K562 (cell line): ENCODE results near the gene LARP6. TPM values are rescaled to one million over a fixed set of nuclear protein-coding genes. Genes with fewer than 3 reads are reported as not detected.

Experiments
- ATAC-seq: fragments of 200-7000 bp; cut with Tn5 transposase; 3 replicates; pipeline ENCODE4 v1.9.1; 2020; ENCODE audit warnings: moderate library complexity
- BruUV-seq: library from RNA; stranded (reverse); fragments of 400-500 nt; replicated peaks from 2 replicates; lab custom pipeline; 2021; lab: Mats Ljungman, UMichigan
- CTCF ChIA-PET: fragments of 300-600 bp; formaldehyde crosslinking; extraction: SDS; loops from one replicate; lab custom pipeline; 2021; ENCODE audit warnings: low intra/inter-chr PET ratio; lab: Yijun Ruan, JAX
- POLR2A ChIA-PET: fragments of 300-600, 350-650 bp; sonication (Branson Sonifier 250); formaldehyde crosslinking; extraction: SDS; loops from one replicate; lab custom pipeline; 2021; ENCODE audit warnings: antibody characterized with exemption, inconsistent platforms; lab: Yijun Ruan, JAX
- DNase-seq, 4 experiments: peaks; one replicate each; pipeline versions ENCODE4 v3.0.0 to v3.0.0-alpha.2; 2011 to 2018; ENCODE audit warnings: low spot score in 3 of 4, mixed read lengths in 3 of 4; ENCODE audit errors: extremely low read depth in 1 of 4
- FAIRE-seq: peaks from 2 replicates; lab custom pipeline; 2011; peaks lifted over from hg19 to GRCh38; lab: Jason Lieb, UNC
- H2AFZ ChIP-seq: 2 replicates; pipeline ENCODE4 v1.6.0; 2011; ENCODE audit warnings: low read depth, low read length, control low read depth, inconsistent platforms
- H3K27ac ChIP-seq: fragments of 200-600 bp; 3 replicates; pipeline ENCODE4 v1.8.0; 2011; ENCODE audit warnings: low read depth, mild to moderate bottlenecking, control low read depth, inconsistent platforms, low read length, moderate library complexity, mixed read lengths; ENCODE audit errors: extremely low read depth
- H3K27me3 ChIP-seq, 2 experiments: fragments of 300-600 bp in 1 of 2; 2 replicates in 1 of 2; 3 replicates in 1 of 2; pipeline versions ENCODE4 v1.6.0 to v1.8.0; 2011; ENCODE audit warnings: inconsistent platforms in 2 of 2, low read length in 2 of 2, mild to moderate bottlenecking in 1 of 2, mixed read lengths in 1 of 2, moderate library complexity in 1 of 2; ENCODE audit not compliant: control insufficient read depth in 2 of 2, insufficient read depth in 2 of 2
- H3K36me3 ChIP-seq: fragments of 300-600 bp; 3 replicates; pipeline ENCODE4 v1.8.0; 2011; ENCODE audit warnings: mild to moderate bottlenecking, low read length, inconsistent platforms; ENCODE audit not compliant: control insufficient read depth, insufficient read depth
- H3K4me1 ChIP-seq, 2 experiments: fragments of 200-600 bp in 1 of 2; replicated peaks in 1 of 2; 2 replicates in 1 of 2; 3 replicates in 1 of 2; pipeline versions ENCODE4 v1.5.1 to v1.8.0; 2011; ENCODE audit warnings: inconsistent platforms in 2 of 2, low read length in 2 of 2, mild to moderate bottlenecking in 1 of 2, mixed read lengths in 1 of 2, moderate library complexity in 1 of 2; ENCODE audit not compliant: control insufficient read depth in 2 of 2, insufficient read depth in 2 of 2
- H3K4me2 ChIP-seq: 2 replicates; pipeline ENCODE4 v1.6.1; 2011; ENCODE audit warnings: low read length, control low read depth, inconsistent platforms, mixed read lengths; ENCODE audit not compliant: insufficient read depth
- H3K4me3 ChIP-seq: fragments of 200-600 bp; sonication (generic), shearing (Covaris generic); 2 replicates; pipeline ENCODE4 v1.5.1; 2016; ENCODE audit warnings: control low read depth, inconsistent platforms
- H3K79me2 ChIP-seq: fragments of 200-600 bp; 3 replicates; pipeline ENCODE4 v1.8.0; 2011; ENCODE audit warnings: low read length, inconsistent platforms; ENCODE audit not compliant: control insufficient read depth, insufficient read depth
- H3K9ac ChIP-seq, 2 experiments: 2 replicates each; pipeline versions ENCODE4 v1.6.0 to v1.6.1; 2011; ENCODE audit warnings: low read depth in 2 of 2, low read length in 2 of 2, control low read depth in 1 of 2, inconsistent platforms in 1 of 2, mild to moderate bottlenecking in 1 of 2, mixed read lengths in 1 of 2; ENCODE audit not compliant: insufficient read depth in 1 of 2
- H3K9me1 ChIP-seq: one replicate; pipeline ENCODE4 v1.6.0; 2011; ENCODE audit warnings: inconsistent platforms, mild to moderate bottlenecking, low read length, moderate library complexity; ENCODE audit not compliant: control insufficient read depth, insufficient read depth
- H3K9me3 ChIP-seq: replicated peaks from 2 replicates; pipeline ENCODE4 v1.5.1; 2011; ENCODE audit warnings: low read depth, low read length, inconsistent platforms; ENCODE audit not compliant: control insufficient read depth, insufficient read depth
- H4K20me1 ChIP-seq: replicated peaks from 2 replicates; pipeline ENCODE4 v1.6.1; 2011; ENCODE audit warnings: low read length, inconsistent platforms, mixed read lengths; ENCODE audit not compliant: control insufficient read depth, insufficient read depth
- MEF2A ChIP-seq: IDR thresholded peaks from 2 replicates; pipeline ENCODE4 v1.6.1; 2011; ENCODE audit warnings: low read depth, mild to moderate bottlenecking, low read length, moderate library complexity; ENCODE audit not compliant: control insufficient read depth
- RBBP5 ChIP-seq: fragments of 200-600 bp; sonication (generic); IDR thresholded peaks from 2 replicates; pipeline ENCODE4 v1.6.1; 2012; ENCODE audit warnings: borderline replicate concordance, mild to moderate bottlenecking, low read length, control low read depth, inconsistent platforms; ENCODE audit not compliant: insufficient read depth, poor library complexity, severe bottlenecking
- RBM15 ChIP-seq: fragments of 200-400 bp; formaldehyde crosslinking; IDR thresholded peaks from 2 replicates; pipeline ENCODE4 v1.6.1; 2018; ENCODE audit warnings: mild to moderate bottlenecking, low read length, moderate library complexity; ENCODE audit not compliant: insufficient read depth
- RHOXF2B ChIP-seq: fragments of 250-450 bp; sonication (Bioruptor Pico); conservative IDR thresholded peaks from 2 replicates; pipeline ENCODE4 v1.5.1; 2021
- TCF7 ChIP-seq: sonication (generic); IDR thresholded peaks from 2 replicates; pipeline ENCODE4 v1.6.1; 2016; ENCODE audit warnings: antibody characterized with exemption, borderline replicate concordance
- ZNF212 ChIP-seq: fragments of 450-650 bp; formaldehyde crosslinking; IDR thresholded peaks from 2 replicates; pipeline ENCODE4 v1.4.0; 2020; ENCODE audit warnings: mild to moderate bottlenecking
- ZNF445 ChIP-seq: fragments of 250-450 bp; sonication (Bioruptor Pico); IDR thresholded peaks from 2 replicates; pipeline ENCODE4 v1.4.0; 2020; ENCODE audit warnings: low read depth, mild to moderate bottlenecking, moderate library complexity
- WGBS: fragments of 100-300 bp; shearing (Covaris generic); methylation state at CpG from one replicate; pipeline ENCODE4 v1.1.6; 2016; ENCODE audit warnings: low coverage, mixed read lengths; ENCODE audit not compliant: insufficient coverage; ENCODE audit errors: missing lambda C conversion rate; 5-methylcytosine and 5-hydroxymethylcytosine counted together
- in situ Hi-C: fragments of 300-500 bp; cut with MboI; formaldehyde crosslinking; loops from 4 replicates; pipeline ENCODE4 v1.15.0; 2018; ENCODE audit warnings: inconsistent platforms, mixed read lengths
- intact Hi-C: fragments of 100-400 bp; cut with micrococcal nuclease; formaldehyde crosslinking; loops from 2 replicates; pipeline ENCODE4 v1.14.2; 2022
- polyA plus RNA-seq, 8 experiments: library from polyadenylated mRNA; depleted of rRNA in 4 of 8; stranded (reverse) in 5 of 8; unstranded in 3 of 8; fragments of >200 nt; fragmentation: Nextera tagmentation in 2 of 8; fragmentation: Illumina TruSeq in 1 of 8; extraction: Ambion mirVana in 2 of 8; extraction: Trizol in 1 of 8; gene quantifications; 2 replicates each; pipeline versions ENCODE4 v1.2.1 to v1.2.3, GENCODE V29; 2011 to 2014; ENCODE audit warnings: inconsistent platforms in 1 of 8, missing spikeins in 1 of 8
- total RNA-seq, 7 experiments: library from RNA; depleted of rRNA in 6 of 7; stranded (reverse); fragments of >200 nt in 6 of 7; fragmentation: Illumina TruSeq in 2 of 7; extraction: Trizol in 2 of 7; gene quantifications; 2 replicates each; pipeline versions ENCODE4 v1.2.1 to v1.2.3, GENCODE V29; 2011 to 2021; ENCODE audit warnings: low replicate concordance in 1 of 7
- TF ChIP-seq, protein P1 (sequence below), 3 experiments: fragments of 200-800 bp in 1 of 3; fragments of 250-450 bp in 1 of 3; fragments of 450-650 bp in 1 of 3; sonication (Bioruptor Pico) in 1 of 3; sonication (Bioruptor generic) in 1 of 3; formaldehyde crosslinking in 1 of 3; IDR thresholded peaks; 2 replicates each; pipeline versions ENCODE4 v1.6.1 to v1.8.0; 2016 to 2022; ENCODE audit warnings: mild to moderate bottlenecking in 2 of 3, missing genetic modification characterization in 2 of 3, missing compliant biosample characterization in 1 of 3, moderate library complexity in 1 of 3
- TF ChIP-seq, protein P2 (sequence below), 2 experiments: IDR thresholded peaks; 2 replicates each; pipeline ENCODE4 v1.6.1; 2011; ENCODE audit warnings: borderline replicate concordance in 1 of 2, control low read depth in 1 of 2, low read depth in 1 of 2, low read length in 1 of 2, mild to moderate bottlenecking in 1 of 2, mixed read lengths in 1 of 2, moderate library complexity in 1 of 2; ENCODE audit not compliant: insufficient read depth in 1 of 2, insufficient read length in 1 of 2, poor library complexity in 1 of 2, severe bottlenecking in 1 of 2; ENCODE audit errors: extremely low read depth in 1 of 2
- TF ChIP-seq, protein P3 (sequence below): fragments of 250-450 bp; sonication (Bioruptor Pico); IDR thresholded peaks from 2 replicates; pipeline ENCODE4 v1.8.0; 2022; ENCODE audit warnings: moderate library complexity, mild to moderate bottlenecking, inconsistent platforms

The LARP6 gene
- total and polyA plus RNA-seq, 9 of the 15 experiments (the other 6 are each of a cell fraction or from before 2014, with no cell fraction given), result not detected

DNA sequence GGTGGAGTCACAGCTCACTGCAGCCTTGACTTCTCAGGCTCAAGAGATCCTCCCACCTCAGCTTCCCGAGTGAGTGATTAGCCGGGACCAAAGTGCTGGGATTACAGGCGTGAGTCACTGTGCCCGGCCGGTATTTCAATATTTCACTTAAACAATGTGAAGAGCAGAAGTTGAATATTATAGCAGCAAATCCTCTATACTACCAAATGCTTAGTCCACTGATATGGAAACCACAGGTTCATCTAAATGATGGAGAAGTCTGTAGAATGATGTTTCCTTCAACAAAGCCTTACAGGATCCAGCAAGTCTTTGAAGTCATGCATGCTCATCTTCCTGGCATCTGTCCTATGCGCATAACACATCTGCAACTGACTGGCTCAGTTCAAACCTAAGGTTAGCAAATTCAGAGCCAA lies 70.3 kb downstream of the LARP6 start (continued):
- TF ChIP-seq, protein P1, sequence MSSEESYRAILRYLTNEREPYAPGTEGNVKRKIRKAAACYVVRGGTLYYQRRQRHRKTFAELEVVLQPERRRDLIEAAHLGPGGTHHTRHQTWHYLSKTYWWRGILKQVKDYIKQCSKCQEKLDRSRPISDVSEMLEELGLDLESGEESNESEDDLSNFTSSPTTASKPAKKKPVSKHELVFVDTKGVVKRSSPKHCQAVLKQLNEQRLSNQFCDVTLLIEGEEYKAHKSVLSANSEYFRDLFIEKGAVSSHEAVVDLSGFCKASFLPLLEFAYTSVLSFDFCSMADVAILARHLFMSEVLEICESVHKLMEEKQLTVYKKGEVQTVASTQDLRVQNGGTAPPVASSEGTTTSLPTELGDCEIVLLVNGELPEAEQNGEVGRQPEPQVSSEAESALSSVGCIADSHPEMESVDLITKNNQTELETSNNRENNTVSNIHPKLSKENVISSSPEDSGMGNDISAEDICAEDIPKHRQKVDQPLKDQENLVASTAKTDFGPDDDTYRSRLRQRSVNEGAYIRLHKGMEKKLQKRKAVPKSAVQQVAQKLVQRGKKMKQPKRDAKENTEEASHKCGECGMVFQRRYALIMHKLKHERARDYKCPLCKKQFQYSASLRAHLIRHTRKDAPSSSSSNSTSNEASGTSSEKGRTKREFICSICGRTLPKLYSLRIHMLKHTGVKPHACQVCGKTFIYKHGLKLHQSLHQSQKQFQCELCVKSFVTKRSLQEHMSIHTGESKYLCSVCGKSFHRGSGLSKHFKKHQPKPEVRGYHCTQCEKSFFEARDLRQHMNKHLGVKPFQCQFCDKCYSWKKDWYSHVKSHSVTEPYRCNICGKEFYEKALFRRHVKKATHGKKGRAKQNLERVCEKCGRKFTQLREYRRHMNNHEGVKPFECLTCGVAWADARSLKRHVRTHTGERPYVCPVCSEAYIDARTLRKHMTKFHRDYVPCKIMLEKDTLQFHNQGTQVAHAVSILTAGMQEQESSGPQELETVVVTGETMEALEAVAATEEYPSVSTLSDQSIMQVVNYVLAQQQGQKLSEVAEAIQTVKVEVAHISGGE (CRISPR knock-in tag; IDR thresholded peaks at IDR 0.05), result no peak
- TF ChIP-seq MEF2A (no peak), ZNF445 (no peak), ZNF212 (CRISPR knock-in tag) (no peak)

DNA sequence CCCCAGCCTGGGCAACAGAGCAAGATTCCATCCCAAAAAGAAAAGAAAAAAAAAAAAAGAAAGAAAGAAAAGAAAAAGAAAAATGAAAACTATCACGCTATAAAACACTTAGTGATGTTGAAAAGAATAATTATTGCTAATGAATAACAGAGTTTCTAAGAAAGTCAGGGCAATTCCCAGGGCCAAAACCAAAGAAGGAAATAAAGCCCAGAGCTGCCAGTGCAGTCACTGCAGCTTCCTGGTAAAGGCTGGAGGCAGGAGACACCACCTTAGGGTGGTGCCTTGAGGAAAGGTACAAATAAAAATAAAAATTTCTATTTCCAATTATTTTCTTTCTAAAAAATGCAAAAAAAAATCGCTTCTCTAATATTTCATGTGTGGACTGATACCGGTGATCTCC lies 70.9 kb downstream of the LARP6 start:
- Histone ChIP-seq H3K36me3 (no peaks in the 10 kb centered on the region), H4K20me1 (no peaks in the 10 kb centered on the region), H3K27me3 (peaks cover 0 to 5% of the 10 kb centered on the region in 2 experiments; a peak in 1 of 5 replicates), H3K9me1 (no peaks in the 10 kb centered on the region), H3K9me3 (no peaks in the 10 kb centered on the region), H3K4me1 (no peaks in the 10 kb centered on the region), H3K4me3 (no peak overlapping the region), H2AFZ (no peak overlapping the region), H3K79me2 (no peaks in the 10 kb centered on the region), H3K27ac (no peak overlapping the region), H3K4me2 (no peak overlapping the region), H3K9ac (no peak overlapping the region)
- DNase-seq (no peak), ATAC-seq (no peak), FAIRE-seq (no peak)
- WGBS, result 0% methylated on average over 3 of the region's 3 CpGs
- POLR2A ChIA-PET, result interaction anchor here (0.7 kb wide), 1 partner anchor 28 kb away, joined by 3 read pairs; no protein-coding TSS in a partner anchor
- in situ Hi-C loops (no loop called here), intact Hi-C loops (no loop called here)
- BruUV-seq, result no TSS peak
- TF ChIP-seq, protein P2, sequence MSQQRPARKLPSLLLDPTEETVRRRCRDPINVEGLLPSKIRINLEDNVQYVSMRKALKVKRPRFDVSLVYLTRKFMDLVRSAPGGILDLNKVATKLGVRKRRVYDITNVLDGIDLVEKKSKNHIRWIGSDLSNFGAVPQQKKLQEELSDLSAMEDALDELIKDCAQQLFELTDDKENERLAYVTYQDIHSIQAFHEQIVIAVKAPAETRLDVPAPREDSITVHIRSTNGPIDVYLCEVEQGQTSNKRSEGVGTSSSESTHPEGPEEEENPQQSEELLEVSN (IDR thresholded peaks at IDR 0.05; ENCODE audit: borderline replicate concordance in 1 of 2, extremely low read depth in 1 of 2, insufficient read depth in 1 of 2, insufficient read length in 1 of 2, low read depth in 1 of 2, low read length in 1 of 2, poor library complexity in 1 of 2, severe bottlenecking in 1 of 2), result no peak
- TF ChIP-seq RBM15, result no peak
- TF ChIP-seq, protein P3, sequence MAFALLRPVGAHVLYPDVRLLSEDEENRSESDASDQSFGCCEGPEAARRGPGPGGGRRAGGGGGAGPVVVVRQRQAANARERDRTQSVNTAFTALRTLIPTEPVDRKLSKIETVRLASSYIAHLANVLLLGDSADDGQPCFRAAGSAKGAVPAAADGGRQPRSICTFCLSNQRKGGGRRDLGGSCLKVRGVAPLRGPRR (CRISPR knock-in tag), result no peak
- no peak for TF ChIP-seq RHOXF2B (CRISPR knock-in tag)
- no peak for TF ChIP-seq RBBP5
- TF ChIP-seq TCF7, result no peak
- CTCF ChIA-PET, result no interaction called here
